AG04450 (cell line): ENCODE data around the gene SLC26A11. TPM values are rescaled to one million over a fixed set of nuclear protein-coding genes. Genes with fewer than 3 reads are reported as not detected.

Source experiments
- CTCF ChIA-PET: fragments of 300-600, 350-600 bp; formaldehyde crosslinking; extraction: SDS; loops from one replicate; lab custom pipeline; 2022; ENCODE audit warnings: antibody characterized with exemption, inconsistent platforms; lab: Charles Lee
- POLR2A ChIA-PET: fragments of 350-600 bp; formaldehyde crosslinking; extraction: SDS; loops from one replicate; lab custom pipeline; 2021; ENCODE audit warnings: antibody characterized with exemption, inconsistent platforms; lab: Yijun Ruan, JAX
- DNase-seq: peaks from one replicate; pipeline ENCODE4 v3.0.0-alpha.2; 2011; ENCODE audit warnings: low read depth, low spot score
- H3K27ac ChIP-seq: one replicate; pipeline ENCODE4 v1.5.1; 2012; ENCODE audit warnings: low read depth, low read length, control low read depth
- H3K27me3 ChIP-seq: one replicate; pipeline ENCODE4 v1.6.0; 2012; ENCODE audit warnings: low read length; ENCODE audit not compliant: control insufficient read depth, insufficient read depth
- H3K4me3 ChIP-seq: 2 replicates; pipeline ENCODE4 v1.5.1; 2011; ENCODE audit warnings: mild to moderate bottlenecking, low read depth, low read length, control low read depth
- H3K9me3 ChIP-seq: 2 replicates; pipeline ENCODE4 v1.5.1; 2012; ENCODE audit warnings: low read length; ENCODE audit not compliant: control insufficient read depth, insufficient read depth
- CTCF ChIP-seq: IDR thresholded peaks from 2 replicates; pipeline ENCODE4 v1.5.1; 2011; ENCODE audit warnings: low read depth, low read length, control low read depth, inconsistent platforms
- polyA plus RNA-seq: library from polyadenylated mRNA; depleted of rRNA; stranded (reverse); fragments of >200 nt; gene quantifications from 2 replicates; pipeline ENCODE4 v1.2.3, GENCODE V29; 2011

SLC26A11 gene
- polyA plus RNA-seq, 1 experiment = 8.9 TPM

DNA sequence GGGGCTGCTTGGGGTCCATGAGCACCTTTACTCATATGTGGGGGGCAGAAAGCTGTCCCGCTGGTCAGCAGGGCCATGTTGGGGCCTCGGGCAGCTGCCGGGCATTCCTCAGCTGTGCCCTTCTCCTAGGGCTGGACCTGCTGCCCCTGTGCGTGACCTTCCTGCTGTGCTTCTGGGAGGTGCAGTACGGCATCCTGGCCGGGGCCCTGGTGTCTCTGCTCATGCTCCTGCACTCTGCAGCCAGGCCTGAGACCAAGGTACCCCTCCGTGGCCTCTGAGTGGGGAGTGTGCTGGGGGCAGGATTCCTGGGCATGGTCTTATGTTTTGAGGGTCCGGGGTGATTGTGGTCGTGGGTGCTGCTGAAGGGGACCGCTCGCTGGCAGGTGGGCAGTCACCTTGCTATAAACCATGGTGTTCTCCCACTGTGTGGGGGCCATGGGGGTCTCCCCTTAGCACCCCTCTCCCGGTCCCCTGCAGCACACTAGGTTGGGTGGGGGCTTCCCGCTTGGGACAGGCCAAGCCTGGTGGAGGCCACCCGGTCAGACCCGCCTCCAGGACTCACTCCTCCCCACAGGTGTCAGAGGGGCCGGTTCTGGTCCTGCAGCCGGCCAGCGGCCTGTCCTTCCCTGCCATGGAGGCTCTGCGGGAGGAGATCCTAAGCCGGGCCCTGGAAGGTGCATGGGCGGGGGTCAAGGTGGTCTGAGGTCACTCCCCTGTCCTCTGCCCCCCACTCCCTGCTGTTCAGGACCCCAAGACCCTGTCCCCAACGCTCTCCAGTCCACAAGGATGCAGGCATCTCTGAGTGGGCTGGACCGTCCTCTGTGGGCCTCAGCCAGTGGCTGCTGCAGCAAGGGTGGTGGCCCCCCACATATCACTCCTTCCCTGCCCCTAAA is 28.0 kb downstream of the SLC26A11 start:
- POLR2A ChIA-PET = no interaction called here
- DNase-seq = no peak
- no peak for TF ChIP-seq CTCF
- CTCF ChIA-PET = no interaction called here
- Histone ChIP-seq H3K27me3 (no peaks in the 10 kb centered on the region), H3K27ac (no peak overlapping the region), H3K4me3 (no peak overlapping the region), H3K9me3 (no peaks in the 10 kb centered on the region)

- no peak overlapping the region for H3K4me3 ChIP-seq
- no peak overlapping the region for H3K27ac ChIP-seq
- no peaks in the 10 kb centered on the region for H3K27me3 ChIP-seq
- ChIA-PET CTCF (no interaction called here), POLR2A (no interaction called here)
- peaks cover 2% of the 10 kb centered on the region; the same call in 1 of the 2 replicates for H3K9me3 ChIP-seq
- DNase-seq = no peak
- no peak for TF ChIP-seq CTCF
These were observed 28.9 kb downstream of the SLC26A11 start for GRCh38 chr17:80248894-80249710.

GRCh38 chr17:80251966-80252365 is 31.7 kb downstream of the SLC26A11 start:
- Histone ChIP-seq H3K27ac (no peak overlapping the region), H3K9me3 (peaks cover 2% of the 10 kb centered on the region; the same call in 1 of the 2 replicates), H3K27me3 (no peaks in the 10 kb centered on the region), H3K4me3 (no peak overlapping the region)
- CTCF ChIA-PET = interaction anchor here (0.6 kb wide), 1 partner anchor 56 kb away, joined by 3 read pairs; no protein-coding TSS in a partner anchor
- no peak for TF ChIP-seq CTCF
- DNase-seq = no peak
- POLR2A ChIA-PET = no interaction called here

DNA sequence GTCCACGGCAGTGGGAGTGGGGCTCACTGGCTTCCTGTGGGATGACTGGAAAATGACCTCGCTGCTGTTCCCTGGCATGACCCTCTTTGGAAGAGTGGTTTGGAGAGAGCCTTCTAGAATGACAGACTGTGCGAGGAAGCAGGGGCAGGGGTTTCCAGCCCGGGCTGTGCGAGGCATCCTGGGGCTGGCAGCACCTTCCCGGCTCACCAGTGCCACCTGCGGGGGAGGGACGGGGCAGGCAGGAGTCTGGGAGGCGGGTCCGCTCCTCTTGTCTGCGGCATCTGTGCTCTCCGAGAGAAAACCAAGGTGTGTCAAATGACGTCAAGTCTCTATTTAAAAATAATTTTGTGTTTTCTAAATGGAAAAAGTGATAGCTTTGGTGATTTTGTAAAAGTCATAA is 32.6 kb downstream of the SLC26A11 start:
- peak; percentile 34 for TF ChIP-seq CTCF
- Histone ChIP-seq H3K27me3 (no peaks in the 10 kb centered on the region), H3K27ac (no peak overlapping the region), H3K4me3 (no peak overlapping the region), H3K9me3 (peaks cover 2% of the 10 kb centered on the region; the same call in 1 of the 2 replicates)
- DNase-seq = no peak
- ChIA-PET CTCF (no interaction called here), POLR2A (no interaction called here)
